Measurements from ENCODE around the gene TANGO2.

Gene TANGO2

DNA sequence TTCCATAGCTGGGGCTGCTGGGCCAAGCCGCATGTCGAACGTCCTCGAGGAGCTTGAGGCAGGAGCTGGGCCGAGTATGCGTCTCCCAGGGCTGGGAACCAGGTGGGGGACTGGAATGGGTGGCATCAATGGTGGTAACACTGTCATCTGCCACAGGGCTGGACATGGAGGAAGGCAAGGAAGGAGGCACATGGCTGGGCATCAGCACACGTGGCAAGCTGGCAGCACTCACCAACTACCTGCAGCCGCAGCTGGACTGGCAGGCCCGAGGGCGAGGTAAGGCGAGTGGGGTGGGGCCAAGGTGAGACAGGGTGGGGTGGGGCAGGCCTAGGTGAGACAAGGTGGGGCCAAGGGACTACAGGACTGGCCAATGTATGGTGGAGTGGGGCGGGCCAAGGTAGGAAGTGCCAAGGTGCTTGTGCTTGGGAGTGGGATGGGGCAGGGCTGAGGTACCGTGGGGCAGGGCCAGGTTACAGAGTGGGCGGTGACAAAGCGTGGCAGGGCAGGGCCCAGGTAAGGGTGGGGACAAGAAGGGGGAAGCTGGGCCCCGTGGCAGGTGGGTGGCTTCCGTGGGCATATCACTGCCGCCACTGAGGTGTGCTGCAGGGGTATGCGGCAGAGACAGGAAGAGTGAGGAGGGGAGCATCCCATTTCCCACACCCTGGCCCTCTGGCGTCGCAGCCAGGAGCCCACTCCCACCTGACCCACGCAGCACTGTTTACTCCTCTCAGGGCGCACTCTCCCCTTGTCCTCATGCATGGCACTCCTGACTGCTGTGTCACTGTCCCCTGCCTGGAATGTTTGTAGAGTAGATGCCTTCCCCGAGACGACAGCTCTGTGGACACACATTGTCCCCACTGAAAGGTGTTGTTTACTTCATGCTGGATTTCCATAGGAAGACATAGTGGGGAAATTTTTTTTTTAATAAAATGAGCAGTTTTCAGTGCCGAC, 31.7 kb downstream of the TANGO2 start:
- no peak for DNase-seq

DNA sequence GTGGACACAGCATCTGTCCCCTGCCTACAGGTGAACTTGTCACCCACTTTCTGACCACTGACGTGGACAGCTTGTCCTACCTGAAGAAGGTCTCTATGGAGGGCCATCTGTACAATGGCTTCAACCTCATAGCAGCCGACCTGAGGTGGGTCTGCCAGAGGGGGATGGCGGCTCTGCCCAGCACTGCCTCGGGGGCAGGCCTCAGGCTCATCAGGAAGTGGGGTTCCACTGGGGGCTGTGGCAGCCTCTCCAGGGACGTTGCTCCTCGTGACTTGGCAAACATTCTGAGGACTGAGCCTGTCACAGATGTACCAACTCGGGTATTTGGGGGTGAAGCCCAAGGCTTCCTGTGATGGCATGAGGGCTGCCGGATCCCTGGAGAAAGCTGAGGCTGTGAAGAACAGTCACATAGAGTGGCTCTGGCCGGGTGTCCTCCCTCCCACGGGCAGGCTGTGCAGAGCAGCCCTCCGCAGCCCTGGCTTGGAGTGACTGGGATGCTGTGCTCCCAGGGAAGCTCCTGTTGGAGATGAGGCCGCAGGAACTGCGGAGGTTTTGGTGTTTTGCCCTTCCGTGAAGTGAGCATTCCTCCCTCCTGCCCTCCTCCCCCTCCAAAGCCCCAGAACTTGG, 32.6 kb downstream of the TANGO2 start:
- DNase-seq: no peak

DNA sequence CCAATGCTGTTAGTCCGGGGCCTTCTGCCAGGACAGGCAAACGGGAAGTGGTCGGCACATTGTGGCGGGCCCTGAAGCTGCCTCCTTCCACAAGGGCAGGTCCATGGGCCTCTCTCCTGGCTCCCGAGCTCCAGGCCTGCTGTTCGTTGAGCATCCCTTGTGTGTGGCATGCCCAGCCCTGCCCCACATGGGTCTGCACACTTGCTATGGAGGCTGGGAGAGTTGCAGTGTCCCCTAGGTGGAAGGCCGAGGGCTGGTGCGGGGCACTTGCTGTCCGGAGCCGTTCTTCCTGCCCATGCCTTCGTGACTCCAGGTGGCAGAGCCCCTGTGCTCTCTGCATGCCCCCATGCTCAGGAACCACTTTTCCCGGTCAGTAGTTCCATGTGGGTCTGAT, 33.1 kb downstream of the TANGO2 start:
- no peak for DNase-seq

DNA sequence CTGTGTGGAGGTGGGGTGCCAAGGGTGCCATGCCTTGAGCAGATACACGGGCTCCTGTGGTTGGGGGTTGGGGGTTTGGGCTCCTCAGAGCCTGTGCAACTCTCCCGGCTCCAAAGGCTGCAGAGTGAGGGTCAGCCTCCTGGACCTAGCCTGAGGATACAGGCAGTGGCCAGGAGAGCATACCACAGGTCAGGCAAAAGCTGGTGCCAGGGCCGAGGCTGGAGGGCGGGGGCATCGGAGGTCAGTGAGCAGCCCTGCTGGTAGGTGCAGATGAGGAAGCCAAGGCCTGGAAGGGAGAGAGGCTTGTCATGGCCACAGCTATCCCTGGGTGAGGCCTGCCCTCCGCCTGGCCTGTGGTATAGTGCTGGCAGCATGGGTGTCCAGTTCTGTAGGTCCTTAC, 33.6 kb downstream of the TANGO2 start:
- DNase-seq: no peak

DNA sequence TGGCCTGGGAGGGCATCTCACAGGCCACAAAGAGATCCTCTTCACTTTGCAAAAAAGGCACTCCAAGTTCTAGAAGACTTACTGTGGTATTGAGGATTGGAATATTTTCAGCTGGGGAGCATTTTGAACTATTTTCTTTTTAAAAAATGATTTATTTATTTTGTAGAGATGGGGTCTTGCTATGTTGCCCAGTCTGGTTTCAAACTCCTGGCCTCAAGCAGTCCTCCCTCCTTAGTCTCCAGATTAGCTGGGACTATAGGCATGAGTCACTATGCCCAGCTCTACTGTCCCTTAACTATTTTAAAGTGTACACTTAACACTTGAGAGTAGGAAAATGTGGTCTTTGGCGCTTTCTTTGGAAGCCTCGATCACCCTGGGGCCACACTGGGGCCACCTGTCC, 34.2 kb downstream of the TANGO2 start:
- DNase-seq: no peak

DNA sequence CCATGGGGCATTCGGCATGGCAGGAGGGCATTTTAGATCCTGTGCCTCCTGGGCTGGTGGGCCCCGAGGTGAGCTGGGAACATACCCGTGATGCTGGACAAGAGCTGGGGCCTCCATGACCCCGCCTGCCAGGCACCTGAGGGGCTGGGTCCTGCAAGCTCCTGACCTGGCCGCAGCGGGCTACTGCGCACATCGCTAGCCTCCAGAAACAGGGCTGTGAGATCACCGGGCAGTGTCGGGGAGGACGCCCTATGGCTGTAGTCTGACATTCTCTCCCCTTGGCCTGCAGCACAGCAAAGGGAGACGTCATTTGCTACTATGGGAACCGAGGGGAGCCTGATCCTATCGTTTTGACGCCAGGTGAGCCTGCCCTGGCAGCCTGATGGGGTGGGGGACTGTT, 34.7 kb downstream of the TANGO2 start:
- no peak for DNase-seq

DNA sequence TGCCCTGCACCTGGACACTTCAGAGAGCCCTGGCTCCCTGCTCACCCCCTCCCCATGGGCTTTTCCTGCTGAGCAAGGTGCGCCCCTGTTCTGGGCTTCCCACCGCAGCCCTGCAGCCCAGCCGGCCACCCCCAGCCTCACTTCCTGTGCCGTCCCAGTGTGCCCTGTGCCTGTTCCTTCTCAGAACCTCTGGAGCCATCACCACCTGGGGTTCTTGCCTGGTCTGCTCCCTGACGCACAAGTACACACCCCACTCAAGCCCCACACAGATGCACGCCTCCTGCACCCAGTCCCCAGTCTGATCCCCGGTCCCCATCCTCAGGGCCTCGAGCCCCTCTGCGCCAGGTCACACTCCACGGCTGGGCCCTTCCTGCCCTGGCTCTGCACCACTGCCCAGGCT, 35.3 kb downstream of the TANGO2 start:
- DNase-seq: no peak

DNA sequence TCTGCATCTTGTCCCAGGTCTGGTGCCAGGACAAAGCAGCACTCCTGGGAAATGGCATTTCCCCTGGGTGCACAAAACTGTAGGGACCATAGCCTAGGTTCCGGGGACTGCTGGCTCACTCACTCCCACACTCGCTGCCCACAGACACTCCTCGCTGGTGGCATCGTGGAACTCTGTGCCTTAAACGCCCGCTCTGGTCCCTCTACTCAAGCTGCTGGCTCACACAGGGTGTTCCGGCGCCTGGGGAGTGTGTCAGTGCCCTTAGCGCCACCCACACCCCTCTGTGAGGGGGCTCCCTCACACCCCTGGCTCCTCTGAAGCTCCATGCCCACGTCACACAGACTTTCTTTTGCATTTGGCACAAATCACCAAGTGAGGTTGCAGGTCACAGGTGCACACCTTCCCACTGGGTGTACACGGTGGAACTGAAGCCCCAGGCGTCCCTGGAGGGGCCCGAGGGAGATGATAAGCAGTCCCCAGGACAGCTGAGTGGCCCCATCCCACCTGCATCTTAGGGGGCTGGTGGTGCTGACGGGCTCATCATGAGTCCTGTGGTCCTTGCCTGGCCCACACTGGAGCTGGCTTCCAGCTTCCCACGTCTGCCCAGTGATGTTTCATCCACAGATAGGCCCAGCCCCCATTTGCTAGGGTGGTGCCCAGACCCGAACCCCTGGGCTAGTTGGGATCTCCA, 35.9 kb downstream of the TANGO2 start:
- no peak for DNase-seq

DNA sequence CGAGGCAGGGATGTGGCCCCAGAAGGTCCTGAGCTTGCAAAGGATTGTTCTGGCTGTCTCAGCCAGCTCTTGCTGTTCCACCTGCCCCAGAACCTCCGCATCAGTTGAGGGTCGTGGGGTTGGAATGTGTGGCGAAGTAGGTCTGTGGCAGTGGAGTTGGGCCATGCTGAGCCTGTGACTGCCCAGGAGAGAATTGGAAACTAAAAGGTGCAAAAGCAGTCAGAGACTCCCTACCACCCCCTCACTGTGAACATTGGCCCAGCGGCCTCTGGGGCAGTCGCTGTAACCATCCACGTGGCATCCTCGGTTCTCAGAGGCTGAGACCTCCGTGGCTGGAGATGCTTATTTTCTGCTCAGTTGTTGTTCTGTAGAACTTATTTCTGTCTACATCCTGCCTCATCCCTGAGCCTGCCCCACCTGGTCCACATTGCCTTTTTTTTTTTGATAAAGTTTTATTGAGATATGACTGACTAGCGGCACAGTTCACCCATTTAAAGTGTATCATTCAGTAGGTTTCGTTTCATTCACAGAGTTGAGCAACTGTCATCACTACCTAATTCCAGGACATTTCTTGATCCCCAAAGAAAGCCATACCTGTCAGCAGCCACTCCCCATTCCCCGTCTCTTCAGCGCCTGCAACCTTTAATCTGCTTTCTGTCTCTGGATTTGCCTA, 36.8 kb downstream of the TANGO2 start:
- no peak for DNase-seq

DNA sequence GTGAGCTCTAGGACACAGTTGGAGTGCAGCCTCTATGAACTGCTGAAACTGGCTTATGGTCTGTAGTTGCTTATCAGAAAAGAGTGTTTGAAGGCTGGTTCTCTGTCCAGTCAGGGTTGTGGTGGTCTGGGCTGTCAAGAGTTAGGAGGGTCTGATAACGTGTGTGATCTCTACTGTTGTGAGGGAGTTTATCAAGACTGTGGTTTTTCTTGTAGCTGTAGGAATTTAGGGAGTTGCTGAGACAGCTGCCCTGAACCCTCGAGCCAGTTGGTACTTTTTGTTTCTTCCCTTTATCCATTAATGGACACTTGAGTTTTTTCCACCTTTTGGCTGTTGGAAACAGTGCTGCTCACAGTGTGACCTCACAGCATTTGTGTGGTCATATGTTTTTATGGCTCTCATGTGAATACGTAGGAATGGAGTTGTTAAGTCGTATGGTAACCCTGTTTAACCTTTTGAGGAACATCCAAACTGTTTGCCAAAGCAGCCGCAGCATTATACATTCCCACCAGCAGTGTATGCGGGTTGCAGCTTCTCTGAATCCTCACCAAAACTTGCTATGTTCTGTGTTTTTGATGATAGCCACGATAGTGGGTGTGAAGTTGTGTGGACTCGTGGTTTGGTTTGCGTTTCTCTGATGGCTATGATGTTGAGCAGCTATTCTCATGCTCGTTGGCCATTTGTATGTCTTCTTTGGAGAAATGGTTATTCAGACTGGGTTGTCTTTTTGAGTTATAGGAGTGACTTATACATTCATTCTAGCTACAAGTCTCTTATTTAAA, 38.3 kb downstream of the TANGO2 start:
- DNase-seq: no peak

DNA sequence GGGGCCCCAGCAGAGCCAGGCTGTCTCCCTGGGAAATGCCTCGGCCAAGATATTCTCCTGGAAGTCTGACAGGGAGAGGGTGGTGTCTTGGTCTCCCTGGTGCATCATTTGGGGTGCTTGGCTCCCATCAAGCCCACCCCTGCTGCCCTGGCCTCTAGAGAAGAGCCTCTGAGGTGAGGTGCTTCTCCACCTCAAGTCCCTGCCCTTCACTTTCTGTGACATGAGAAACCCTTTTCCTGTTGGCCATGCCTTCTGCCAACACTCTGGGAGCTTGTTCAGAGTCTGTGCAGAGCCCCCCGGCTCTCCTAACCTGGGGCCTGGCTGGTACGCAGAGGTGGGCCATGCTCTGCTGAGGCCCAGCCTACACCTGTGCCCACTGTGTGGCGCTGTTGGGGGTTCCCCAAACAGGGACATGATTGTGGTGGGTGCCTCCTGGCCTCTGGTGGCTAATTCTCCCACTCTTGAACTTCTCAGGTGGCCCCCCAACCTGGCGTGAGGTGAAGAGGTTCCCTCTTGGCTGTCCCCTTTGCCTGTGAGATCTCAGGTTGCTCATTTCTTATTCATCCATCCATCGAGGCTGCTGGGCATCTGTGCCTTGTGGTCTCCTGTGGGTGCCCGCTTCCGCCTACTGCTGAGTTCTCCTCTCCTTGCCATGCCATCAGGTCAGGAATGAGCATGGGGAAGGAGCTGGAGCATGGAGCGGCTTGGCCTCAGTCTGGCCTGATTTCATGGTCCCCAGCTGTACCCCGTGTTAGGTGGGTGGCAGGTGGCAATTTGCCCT, 40.0 kb downstream of the TANGO2 start:
- DNase-seq: no peak

DNA sequence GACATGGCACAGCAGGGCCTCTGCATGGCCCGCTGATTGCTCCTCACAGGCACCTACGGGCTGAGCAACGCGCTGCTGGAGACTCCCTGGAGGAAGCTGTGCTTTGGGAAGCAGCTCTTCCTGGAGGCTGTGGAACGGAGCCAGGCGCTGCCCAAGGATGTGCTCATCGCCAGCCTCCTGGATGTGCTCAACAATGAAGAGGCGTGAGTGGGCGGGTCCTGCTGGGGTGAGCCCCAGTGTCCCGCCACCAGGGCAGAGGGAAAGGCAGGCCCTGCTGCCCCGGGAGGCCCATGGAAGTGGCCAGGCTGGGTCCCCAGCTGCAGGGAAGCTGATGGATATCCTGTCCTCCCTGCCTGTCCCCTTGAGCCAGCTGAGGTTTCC, 40.6 kb downstream of the TANGO2 start:
- DNase-seq: no peak

DNA sequence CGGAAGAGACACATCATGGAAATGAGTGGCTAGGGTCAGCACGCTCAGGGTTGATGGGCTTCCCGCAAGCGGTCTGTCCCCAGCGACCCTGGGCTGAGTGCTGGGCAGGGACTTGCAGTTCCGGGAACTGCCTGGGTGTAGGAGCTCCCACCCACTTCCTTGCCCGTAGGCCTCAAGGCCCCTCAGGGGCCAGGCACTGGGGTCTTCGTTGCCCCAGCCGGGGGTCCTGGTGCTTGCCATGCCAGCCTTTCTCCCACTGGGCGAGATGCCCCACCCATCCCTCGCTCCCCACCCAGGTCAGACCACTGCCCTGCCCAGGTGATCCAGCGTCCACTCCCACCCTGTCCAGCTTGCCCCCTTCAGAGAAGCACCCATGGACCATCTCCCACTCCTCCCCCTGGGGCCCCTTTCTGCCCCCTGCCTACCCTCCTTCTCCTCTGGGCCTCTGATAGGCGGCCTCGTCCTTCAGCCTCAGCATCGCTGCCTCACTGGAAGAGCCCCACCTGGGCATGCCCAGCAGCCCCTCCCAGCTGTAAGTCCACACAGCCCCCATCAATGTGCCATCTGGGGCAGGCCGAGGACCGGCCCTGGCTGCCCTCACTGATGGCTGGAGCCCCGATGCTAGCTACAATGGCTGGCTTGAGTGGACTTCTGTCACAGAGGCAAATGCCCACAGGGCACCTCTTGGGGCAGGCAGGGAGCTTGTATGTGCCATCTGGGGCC, 41.3 kb downstream of the TANGO2 start:
- no peak for DNase-seq

DNA sequence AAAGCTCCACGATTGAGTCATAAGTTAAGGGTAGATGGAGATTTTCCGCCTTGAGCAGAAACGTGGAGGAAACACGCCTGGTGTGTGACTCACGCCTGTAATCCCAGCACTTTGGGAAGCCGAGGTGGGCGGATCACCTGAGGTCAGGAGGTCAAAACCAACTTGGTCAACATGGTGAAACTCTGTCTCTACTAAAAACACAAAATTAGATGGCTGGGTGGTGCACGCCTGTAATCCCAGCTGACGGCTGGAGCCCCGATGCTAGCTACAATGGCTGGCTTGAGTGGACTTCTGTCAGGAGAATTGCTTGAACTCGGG, 41.8 kb downstream of the TANGO2 start:
- no peak for DNase-seq

DNA sequence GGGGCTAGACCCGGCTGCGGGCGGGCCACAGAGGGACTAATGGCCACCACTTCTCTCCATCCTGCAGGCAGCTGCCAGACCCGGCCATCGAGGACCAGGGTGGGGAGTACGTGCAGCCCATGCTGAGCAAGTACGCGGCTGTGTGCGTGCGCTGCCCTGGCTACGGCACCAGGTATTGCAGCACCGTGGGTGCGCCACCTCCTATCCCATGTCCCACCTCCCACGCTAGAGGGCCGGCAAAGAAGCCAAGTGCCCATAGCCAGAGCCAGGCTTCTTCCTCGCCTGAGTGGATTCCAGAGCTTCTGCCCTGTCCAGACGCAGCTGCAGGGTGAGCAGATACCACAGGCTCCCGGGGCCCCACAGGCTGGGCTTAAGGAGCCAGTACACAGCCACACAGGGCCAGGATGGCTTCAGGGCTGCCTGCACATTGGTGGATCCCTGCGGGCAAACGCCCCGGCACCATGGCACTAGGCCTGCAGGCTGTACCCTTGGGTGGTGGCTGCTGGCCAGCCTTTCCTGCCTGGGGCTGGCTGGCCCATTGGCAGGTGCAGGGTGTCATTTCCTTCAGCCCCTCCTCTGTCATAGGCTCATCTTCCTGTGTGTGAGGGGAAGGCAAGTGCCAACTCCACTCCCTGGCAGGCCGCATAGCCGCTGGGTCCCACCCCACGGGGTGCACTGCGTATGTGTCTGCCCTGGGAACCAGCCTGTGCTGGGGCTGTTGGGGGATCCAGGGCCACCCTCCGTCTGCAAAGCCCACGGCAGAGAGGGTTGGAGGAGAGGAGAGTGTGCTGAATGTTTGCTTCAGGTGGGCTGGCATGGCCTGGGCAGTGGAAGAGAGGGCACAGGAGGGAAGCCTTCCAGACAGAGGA, 42.6 kb downstream of the TANGO2 start:
- DNase-seq: no peak

DNA sequence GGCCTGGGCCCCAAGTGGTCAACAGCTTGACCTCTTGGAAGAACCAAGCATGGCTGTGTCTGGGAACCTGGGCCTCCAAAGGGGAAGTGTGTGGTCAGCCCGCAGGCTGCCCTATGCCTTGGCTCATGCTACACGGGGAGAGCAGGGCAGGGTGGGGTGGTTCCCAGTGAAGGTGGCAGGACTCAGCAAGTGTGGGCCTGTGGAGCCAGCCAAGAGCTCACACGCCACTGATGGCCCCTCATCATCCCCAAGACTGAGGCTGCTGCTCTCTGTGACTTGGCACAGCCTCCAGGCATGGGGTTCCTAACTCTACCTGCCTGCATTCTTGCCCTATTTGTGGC, 43.2 kb downstream of the TANGO2 start:
- DNase-seq: no peak

DNA sequence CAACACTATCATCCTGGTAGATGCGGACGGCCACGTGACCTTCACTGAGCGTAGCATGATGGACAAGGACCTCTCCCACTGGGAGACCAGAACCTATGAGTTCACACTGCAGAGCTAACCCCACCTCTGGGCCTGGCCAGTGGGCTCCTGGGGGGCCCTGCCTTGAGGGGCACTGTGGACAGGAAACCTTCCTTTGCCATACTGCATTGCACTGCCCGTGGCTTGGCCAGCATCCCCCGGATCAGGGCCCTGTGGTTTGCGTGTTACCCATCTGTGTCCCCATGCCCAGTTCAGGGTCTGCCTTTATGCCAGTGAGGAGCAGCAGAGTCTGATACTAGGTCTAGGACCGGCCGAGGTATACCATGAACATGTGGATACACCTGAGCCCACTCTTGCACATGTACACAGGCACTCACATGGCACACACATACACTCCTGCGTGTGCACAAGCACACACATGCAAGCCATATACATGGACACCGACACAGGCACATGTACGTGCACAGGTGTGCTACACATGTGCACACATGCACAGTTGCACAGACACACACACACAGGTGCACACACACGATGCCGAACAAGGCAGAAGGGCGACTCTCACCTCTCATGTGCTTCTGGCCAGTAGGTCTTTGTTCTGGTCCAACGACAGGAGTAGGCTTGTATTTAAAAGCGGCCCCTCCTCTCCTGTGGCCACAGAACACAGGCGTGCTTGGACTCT, 43.8 kb downstream of the TANGO2 start:
- DNase-seq: no peak

DNA sequence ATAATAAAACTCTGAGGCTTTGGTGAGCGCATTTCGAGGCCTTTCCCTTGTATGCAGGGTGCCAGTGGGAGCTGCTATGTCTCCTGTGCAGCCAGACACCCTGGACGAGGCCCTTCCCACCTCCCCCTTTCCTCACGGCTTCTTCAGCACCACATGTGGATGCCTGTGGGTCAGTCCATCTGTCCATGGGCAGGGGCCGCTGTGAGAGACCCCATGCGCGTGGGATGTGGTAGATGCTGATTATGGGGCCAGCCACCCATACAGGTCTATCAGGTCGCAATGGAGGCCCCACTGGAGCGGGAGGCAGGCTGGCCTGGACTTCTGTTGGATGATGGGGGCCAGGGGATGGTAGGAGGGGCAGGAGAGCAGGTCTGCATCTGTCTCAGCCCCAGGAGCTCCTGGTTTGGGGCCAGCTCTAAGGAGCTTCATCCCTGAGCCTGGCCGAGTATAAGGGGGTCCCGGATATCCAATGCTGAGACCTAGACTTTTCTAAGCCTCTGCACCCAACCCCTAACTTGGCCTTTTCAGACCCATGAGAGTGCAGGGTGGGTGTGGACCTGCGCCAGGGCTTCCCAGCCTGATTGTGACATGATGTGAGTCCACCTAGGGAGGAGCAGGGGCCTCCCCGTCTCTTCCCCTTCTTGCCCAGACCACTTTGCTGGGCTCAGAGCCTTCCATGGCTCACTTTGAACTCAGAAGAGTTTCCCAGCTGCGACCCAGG, 45.1 kb downstream of the TANGO2 start:
- no peak for DNase-seq

Data from DMS79 treated with DMSO at 0.1 percent for 48 hours (cell line).